ENCODE data around the gene DNAJC18.

Gene DNAJC18

DNA sequence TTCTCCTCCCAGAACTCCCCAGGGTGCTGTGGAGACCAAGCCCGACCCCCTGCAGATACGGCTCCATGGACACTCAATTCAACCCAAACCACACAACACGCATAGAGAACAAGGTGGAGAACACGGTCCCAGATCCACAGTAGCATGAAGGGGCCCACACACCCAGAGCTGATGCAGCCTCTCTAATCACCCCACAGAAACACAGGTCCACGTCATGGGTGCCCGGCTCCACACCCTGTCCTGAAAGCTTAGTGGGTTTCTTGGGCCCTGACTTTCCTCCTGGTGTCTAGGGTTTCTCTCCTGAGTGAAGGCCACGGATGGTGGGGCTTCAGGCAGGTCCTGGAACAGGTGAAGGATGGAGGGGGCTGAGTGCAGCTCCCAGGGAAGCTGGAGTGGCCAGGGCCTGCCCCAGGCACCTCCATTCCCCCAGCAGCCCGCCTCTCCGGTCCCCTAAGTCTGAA is 54.7 kb downstream of the DNAJC18 start:
- TF ChIP-seq, protein P1, sequence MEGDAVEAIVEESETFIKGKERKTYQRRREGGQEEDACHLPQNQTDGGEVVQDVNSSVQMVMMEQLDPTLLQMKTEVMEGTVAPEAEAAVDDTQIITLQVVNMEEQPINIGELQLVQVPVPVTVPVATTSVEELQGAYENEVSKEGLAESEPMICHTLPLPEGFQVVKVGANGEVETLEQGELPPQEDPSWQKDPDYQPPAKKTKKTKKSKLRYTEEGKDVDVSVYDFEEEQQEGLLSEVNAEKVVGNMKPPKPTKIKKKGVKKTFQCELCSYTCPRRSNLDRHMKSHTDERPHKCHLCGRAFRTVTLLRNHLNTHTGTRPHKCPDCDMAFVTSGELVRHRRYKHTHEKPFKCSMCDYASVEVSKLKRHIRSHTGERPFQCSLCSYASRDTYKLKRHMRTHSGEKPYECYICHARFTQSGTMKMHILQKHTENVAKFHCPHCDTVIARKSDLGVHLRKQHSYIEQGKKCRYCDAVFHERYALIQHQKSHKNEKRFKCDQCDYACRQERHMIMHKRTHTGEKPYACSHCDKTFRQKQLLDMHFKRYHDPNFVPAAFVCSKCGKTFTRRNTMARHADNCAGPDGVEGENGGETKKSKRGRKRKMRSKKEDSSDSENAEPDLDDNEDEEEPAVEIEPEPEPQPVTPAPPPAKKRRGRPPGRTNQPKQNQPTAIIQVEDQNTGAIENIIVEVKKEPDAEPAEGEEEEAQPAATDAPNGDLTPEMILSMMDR (IDR thresholded peaks at IDR 0.05; ENCODE audit: insufficient read depth, low read depth, low read length, missing control alignments), result no peak
- no peak overlapping the region for H3K4me3 ChIP-seq (ENCODE audit: low read length)
- no peak for DNase-seq (ENCODE audit: low read depth)

GRCh38 chr5:139383993-139384590 is 55.2 kb downstream of the DNAJC18 start:
- no peak for DNase-seq (ENCODE audit: low read depth)
- TF ChIP-seq, protein P1 (IDR thresholded peaks at IDR 0.05; ENCODE audit: insufficient read depth, low read depth, low read length, missing control alignments), result no peak
- H3K4me3 ChIP-seq (ENCODE audit: low read length), result no peak overlapping the region

DNA sequence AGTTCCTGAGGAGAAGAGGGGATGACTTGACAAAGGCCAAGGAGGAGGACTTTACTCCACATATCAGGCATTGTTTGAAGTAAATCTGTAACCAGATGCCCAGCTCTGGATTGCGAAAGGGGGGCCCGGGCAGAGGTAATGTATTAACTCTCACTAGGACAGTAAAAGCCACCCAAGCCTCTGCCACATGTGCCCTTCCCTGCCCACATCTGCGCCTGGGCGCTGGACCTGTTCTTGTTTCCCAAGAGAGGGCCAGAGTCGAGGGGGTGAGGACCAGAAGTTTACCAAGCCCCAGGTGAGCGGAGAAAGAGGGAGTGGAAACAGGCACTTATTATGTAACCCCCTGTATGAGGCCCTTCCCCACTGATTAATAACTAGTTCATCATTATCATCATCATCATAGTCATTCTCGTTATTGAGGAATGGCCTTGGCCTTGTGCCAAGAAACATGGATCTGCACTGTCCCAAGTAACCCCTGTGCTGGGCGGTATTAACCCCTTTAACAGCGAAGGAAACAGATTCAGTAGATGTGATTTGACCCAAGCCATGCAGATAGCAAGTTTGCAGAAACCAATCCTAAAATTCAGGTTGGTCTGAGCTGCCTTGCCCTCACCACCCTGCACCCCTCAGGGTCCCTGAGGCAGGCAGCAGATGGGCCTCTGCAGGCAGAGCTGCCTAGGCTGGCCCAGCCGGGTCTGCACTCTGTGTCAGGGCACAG is 55.9 kb downstream of the DNAJC18 start, which contains the start of gene SLC23A1:
SLC23A1 (minus strand) TSS at position 23 of the 718 bp plus-strand sequence. CDS start 44 bp downstream, outside the sequence.
- no peak for DNase-seq (ENCODE audit: low read depth)
- no peak within 1 kb of the TSS for H3K4me3 ChIP-seq (ENCODE audit: low read length)
- TF ChIP-seq, protein P1 (IDR thresholded peaks at IDR 0.05; ENCODE audit: insufficient read depth, low read depth, low read length, missing control alignments), result no peak

GRCh38 chr5:139382807-139383206 is 56.5 kb downstream of the DNAJC18 start:
- H3K4me3 ChIP-seq (ENCODE audit: low read length), result no peak overlapping the region
- no peak for DNase-seq (ENCODE audit: low read depth)
- TF ChIP-seq, protein P1 (IDR thresholded peaks at IDR 0.05; ENCODE audit: insufficient read depth, low read depth, low read length, missing control alignments), result no peak

DNA sequence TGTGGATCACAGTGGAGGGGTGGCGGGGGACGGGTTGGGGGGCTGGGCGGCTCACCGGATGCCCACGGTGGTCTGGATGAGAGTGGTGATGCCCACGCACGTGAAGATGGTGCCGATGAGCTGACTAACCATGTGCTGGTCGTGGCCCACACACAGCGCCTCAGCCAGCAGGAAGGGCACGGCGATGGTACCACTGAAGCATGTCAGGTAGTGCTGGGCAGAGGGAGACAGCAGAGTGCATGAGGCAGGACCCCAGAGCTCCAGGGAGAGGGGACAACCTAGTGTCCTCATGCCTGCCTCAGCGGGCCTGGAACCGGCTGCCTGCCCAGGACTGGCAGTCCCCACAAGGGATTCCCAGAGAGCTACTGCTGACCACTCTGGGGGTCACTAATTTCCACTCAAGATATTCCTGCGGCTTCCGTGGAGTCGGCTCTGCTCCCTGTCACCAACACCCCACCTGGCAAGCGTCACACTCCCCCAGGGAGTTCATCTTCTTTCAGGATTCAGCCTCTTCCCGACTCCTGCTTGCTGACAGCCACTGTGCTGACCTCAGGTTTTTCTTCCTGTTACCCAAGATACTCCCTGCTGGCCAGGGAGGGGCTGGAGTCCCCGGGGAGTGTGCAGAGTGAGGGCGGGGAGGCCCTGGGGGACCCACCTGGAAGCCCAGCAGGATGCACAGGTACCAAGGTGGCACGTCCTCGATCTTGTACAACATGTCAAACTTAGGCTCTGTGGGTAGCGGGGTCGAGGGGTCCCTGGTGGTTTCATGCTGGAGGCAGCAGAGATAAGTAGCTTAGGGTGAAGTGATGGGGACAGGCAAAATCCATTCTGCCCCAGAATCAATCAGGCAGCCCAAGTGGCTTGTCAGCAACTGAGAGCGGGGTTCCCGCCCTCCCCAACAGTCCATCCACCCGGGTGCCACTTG is 57.2 kb downstream of the DNAJC18 start:
- no peak for DNase-seq (ENCODE audit: low read depth)
- no peak overlapping the region for H3K4me3 ChIP-seq (ENCODE audit: low read length)
- TF ChIP-seq, protein P1 (IDR thresholded peaks at IDR 0.05; ENCODE audit: insufficient read depth, low read depth, low read length, missing control alignments), result no peak

DNA sequence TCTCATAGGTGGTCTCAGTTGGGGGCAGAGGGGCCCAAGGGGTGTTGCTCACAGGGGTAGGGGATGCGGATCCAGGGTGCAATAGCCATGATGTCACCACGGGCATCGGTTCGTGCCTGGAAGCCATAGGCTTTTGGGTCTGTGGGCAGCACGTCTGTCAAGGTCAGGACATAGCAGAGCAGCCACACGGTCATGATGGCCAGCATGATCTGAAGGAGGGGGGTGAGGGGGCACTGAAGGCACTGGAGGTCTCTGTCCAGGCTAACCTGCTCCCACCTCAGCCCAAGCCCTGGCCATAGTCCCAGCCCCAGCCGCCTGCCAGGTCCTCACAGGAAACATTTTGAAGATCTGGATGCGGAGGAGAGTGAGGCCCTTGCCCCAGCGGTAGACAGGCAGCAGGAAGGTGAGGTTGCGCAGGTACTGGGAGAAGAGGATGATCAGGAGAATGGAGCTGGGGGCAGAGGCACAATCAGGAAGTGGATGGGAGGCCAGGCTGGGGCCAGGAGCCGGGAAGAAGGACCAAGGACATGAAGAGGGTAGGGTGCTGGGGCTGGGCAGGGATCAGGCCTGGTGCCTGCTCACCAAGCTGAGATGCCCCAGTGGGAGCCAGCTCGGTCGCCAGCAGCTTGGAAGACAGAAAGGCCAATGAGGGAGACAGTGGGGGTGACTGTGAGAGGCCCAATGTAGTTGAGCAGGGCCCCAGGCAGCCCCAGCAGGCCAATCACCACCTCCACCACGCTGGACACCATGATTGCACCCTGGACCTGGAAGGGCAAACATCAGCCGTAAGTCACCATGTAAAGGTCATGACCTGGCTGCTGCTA is 59.5 kb downstream of the DNAJC18 start:
- no peak overlapping the region for H3K4me3 ChIP-seq (ENCODE audit: low read length)
- no peak for DNase-seq (ENCODE audit: low read depth)
- TF ChIP-seq, protein P1 (IDR thresholded peaks at IDR 0.05; ENCODE audit: insufficient read depth, low read depth, low read length, missing control alignments), result no peak
